Glutamatergic neuron (in vitro differentiated cells): ENCODE measurements around the gene DVL1. TPM values are rescaled to one million over a fixed set of nuclear protein-coding genes. Genes with fewer than 3 reads are reported as not detected.
A peak's percentile ranks its signal among the peaks of the same experiment; 100 is the strongest.

Experiments
- DNase-seq: peaks from one replicate; pipeline ENCODE4 v3.0.0; 2022
- H3K27ac Mint-ChIP-seq: one replicate; pipeline ENCODE4 v1.8.0; 2020; ENCODE audit warnings: mild to moderate bottlenecking, mixed read lengths, inconsistent platforms; ENCODE audit not compliant: unreplicated experiment
- H3K27me3 Mint-ChIP-seq: one replicate; pipeline ENCODE4 v1.8.0; 2020; ENCODE audit warnings: mild to moderate bottlenecking, moderate library complexity, mixed read lengths, inconsistent platforms; ENCODE audit not compliant: unreplicated experiment
- H3K36me3 Mint-ChIP-seq: one replicate; pipeline ENCODE4 v1.8.0; 2020; ENCODE audit warnings: mild to moderate bottlenecking, mixed read lengths, inconsistent platforms; ENCODE audit not compliant: unreplicated experiment
- H3K4me1 Mint-ChIP-seq: one replicate; pipeline ENCODE4 v1.8.0; 2020; ENCODE audit warnings: mild to moderate bottlenecking, low read depth, mixed read lengths, inconsistent platforms; ENCODE audit not compliant: unreplicated experiment
- H3K4me3 Mint-ChIP-seq: one replicate; pipeline ENCODE4 v1.8.0; 2020; ENCODE audit warnings: mild to moderate bottlenecking, mixed read lengths, inconsistent platforms; ENCODE audit not compliant: unreplicated experiment
- H3K9me3 Mint-ChIP-seq: one replicate; pipeline ENCODE4 v1.8.0; 2020; ENCODE audit warnings: mild to moderate bottlenecking, moderate library complexity, mixed read lengths, inconsistent platforms; ENCODE audit not compliant: unreplicated experiment
- total RNA-seq: library from RNA; stranded (reverse); fragmentation: NEBNext Ultra II Directional; extraction: Animal tissue kit (Norgen Biotek cat#: 25700); gene quantifications from one replicate; pipeline ENCODE4 v1.2.1, GENCODE V29; 2021; ENCODE audit not compliant: unreplicated experiment
- TF ChIP-seq, protein P1 (sequence below): fragments of 200-600 bp; sonication (generic); IDR thresholded peaks from one replicate; pipeline ENCODE4 v1.5.0; 2021; ENCODE audit not compliant: partially characterized antibody, unreplicated experiment

DVL1 gene
- total RNA-seq, 1 donor from 2014 or later = 124 TPM

DNA sequence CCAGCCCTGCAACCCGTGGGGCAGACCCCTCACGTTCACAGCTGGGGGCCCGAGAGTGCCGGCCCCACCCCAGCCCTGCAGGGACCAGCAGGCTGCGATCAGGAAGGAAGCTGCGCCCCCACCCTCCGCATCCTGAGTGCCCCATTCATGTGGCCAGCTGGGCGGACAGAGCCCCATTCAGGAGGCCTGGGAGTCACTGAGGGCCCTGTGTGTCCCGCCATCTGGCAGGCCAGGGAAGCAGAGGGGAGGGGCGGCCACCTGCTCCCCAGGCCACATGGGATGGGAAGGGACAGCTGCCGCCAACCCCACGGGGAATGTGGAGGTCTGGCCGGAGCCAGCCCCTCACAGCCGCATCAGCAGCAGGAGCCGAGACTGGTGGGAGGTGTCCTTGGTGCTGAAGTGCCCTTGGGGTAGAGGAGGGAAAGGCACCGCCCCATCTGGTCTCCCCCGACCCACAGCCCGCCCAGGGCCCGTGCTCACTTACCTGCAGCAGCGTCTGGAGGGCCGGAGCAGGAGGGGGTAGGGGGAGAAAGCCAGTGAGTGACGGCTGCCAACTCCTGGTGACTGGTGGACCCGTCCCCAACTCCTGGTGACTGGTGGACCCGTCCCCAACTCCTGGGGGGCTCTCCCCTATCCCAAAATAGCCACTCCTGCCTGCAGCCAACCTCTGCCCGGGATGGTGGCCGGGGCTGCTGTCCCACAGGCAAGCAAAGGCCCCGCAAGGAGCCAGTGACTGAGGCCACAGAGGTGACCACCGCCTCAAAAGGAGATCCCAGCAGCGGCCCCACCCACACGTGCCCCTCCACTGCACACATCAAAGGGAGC, 50.1 kb downstream of the DVL1 start:
- no peaks in the 10 kb centered on the region for H3K36me3 Mint-ChIP-seq
- DNase-seq = peak; percentile 96
- TF ChIP-seq, protein P1, sequence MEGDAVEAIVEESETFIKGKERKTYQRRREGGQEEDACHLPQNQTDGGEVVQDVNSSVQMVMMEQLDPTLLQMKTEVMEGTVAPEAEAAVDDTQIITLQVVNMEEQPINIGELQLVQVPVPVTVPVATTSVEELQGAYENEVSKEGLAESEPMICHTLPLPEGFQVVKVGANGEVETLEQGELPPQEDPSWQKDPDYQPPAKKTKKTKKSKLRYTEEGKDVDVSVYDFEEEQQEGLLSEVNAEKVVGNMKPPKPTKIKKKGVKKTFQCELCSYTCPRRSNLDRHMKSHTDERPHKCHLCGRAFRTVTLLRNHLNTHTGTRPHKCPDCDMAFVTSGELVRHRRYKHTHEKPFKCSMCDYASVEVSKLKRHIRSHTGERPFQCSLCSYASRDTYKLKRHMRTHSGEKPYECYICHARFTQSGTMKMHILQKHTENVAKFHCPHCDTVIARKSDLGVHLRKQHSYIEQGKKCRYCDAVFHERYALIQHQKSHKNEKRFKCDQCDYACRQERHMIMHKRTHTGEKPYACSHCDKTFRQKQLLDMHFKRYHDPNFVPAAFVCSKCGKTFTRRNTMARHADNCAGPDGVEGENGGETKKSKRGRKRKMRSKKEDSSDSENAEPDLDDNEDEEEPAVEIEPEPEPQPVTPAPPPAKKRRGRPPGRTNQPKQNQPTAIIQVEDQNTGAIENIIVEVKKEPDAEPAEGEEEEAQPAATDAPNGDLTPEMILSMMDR = no peak
- H3K4me3 Mint-ChIP-seq = peak overlapping the region; percentile 30
- peak overlapping the region; percentile 90 for H3K27ac Mint-ChIP-seq
- H3K4me1 Mint-ChIP-seq = peaks cover 6% of the 10 kb centered on the region
- peaks cover 36% of the 10 kb centered on the region for H3K27me3 Mint-ChIP-seq
- peaks cover 18% of the 10 kb centered on the region for H3K9me3 Mint-ChIP-seq

DNA sequence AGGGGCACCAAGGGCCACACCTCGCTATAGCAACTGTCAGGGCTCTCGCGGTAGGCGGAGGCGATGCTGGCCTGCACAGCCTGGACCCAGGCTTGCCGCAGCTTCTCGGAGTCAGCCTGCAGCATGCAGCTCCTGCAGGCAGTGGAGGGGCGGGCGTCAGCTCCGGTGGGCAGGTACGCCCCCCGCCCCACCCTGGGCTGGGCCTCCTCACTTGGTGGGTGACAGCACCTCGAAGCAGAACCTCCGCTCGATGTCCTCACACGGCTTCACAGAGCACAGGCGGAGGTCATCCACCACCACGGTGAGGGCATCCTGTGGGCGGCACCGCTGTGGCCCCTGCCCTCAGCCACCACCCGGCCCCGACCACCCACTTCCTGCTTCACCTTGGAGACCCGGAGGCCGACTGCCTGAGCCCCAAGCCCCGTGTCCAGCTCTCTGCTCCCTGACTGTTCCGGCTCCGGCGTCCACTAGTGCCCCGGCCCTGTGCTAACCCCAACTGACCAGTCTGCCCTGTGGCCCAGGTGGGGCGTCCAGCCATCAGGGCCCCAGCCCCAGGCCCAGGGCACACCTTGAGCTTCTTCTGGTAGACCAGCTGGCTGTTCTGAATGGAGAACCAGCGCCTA, 51.3 kb downstream of the DVL1 start:
- Mint-ChIP-seq H3K4me1 (peaks cover 6% of the 10 kb centered on the region), H3K9me3 (peaks cover 18% of the 10 kb centered on the region), H3K36me3 (no peaks in the 10 kb centered on the region), H3K4me3 (no peak overlapping the region), H3K27ac (peak overlapping the region; percentile 22), H3K27me3 (peaks cover 30% of the 10 kb centered on the region)
- peak; percentile 34 for DNase-seq
- TF ChIP-seq, protein P1 = no peak

DNA sequence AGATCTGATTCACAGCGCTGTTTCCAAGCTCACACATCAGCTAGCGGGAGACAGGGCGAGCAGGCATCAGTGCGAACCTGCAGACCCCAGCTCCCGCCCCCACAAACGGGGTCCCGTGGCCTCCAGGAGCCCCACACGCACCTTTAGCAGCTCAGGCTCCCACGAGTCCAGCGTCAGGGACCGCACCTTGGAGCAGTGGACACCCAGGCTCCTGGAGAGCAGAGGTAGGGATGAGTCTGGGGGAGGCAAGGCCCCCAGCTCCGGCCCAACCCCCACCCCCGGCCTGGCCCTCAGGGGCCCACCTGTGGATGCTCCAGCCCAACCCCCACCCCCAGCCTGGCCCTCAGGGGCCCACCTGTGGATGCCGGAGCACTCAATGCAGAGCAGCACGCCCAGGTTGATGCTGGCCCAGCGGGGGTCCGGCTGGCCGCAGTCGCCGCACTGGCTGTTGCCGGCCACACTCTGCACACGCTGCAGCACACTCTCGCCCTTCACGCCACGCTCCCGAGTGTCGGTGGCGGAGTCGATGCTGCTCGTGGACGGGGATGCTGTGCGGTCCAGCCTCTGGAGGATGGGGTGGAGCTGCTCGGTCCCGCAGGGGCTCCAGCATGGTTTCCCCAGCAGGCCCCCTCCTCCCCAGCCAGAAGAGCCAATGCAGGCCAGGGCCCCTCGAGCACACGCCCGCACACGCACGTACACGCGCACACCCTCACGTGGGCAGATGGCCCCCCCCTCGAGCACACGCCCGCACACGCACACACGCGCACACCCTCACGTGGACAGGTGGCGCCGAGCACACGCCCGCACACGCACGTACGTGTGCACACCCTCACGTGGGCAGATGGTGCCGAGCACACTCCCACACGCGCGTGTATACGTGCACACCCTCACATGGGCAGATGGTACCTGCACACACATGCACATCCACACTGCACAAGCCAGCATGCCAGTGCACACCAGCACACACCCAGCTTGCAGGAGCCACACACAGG, 52.9 kb downstream of the DVL1 start:
- Mint-ChIP-seq H3K4me3 (no peak overlapping the region), H3K27me3 (peaks cover 35% of the 10 kb centered on the region), H3K36me3 (no peaks in the 10 kb centered on the region), H3K9me3 (peaks cover 22% of the 10 kb centered on the region), H3K27ac (peak overlapping the region; percentile 43), H3K4me1 (peaks cover 8% of the 10 kb centered on the region)
- TF ChIP-seq, protein P1 = no peak
- DNase-seq = peak; percentile 15

DNA sequence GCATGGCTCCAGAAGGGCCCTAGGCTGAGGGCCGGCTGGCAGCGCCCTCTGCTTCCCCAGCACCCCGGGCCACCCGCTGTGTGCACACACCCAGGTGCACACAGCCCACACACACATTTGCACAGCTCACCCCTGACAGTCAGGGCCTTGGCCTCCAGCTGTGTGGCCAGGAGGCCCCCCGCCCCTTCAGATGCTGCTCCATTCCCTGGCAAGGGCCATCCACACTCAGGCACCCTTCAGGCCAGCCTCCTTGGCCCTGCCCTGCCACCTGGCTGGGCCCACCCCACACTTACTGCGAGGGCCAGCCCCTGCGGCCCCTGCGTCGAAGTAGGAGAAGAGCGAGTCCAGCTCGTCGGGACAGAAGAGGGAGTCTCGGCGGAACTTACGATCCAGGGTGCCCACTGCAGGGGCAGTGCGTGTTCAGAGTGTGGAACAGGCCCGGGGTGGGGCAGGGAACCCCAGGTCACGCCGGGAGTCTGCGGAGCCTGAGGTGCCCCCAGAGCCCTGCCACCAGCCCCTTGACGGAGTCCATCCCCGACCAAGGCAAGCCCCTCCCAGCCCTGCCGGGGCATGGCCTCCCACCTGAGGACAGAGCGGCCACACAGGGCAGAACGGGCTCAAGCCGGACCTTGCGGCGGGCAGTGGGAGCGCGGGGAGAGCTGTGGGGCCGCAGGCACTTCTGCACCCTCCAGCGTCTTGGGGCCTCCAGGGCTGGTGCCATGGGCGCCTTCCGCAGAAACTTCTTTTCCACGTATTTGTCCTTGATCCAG, 53.9 kb downstream of the DVL1 start:
- Mint-ChIP-seq H3K9me3 (peaks cover 18% of the 10 kb centered on the region), H3K4me3 (no peak overlapping the region), H3K27ac (no peak overlapping the region), H3K4me1 (peaks cover 8% of the 10 kb centered on the region), H3K27me3 (peaks cover 35% of the 10 kb centered on the region), H3K36me3 (no peaks in the 10 kb centered on the region)
- TF ChIP-seq, protein P1 = no peak
- peak; percentile 17 for DNase-seq
